Smooth muscle cell (in vitro differentiated cells): ENCODE data around the gene BAIAP2. TPM values are rescaled to one million over a fixed set of nuclear protein-coding genes. Genes with fewer than 3 reads are reported as not detected.

Experiments used
- DNase-seq: peaks from one replicate; lab custom pipeline; 2025; ENCODE audit not compliant: unreplicated experiment; lab: John Stamatoyannopoulos, UW
- H2AFZ ChIP-seq: fragments of 200-600 bp; sonication (generic); 2 replicates; pipeline ENCODE4 v1.6.0; 2016; ENCODE audit warnings: antibody characterized with exemption, low read depth, mild to moderate bottlenecking
- H3F3A ChIP-seq: fragments of 200-600 bp; sonication (generic); 2 replicates; pipeline ENCODE4 v1.6.0; 2017; ENCODE audit warnings: antibody characterized with exemption, low read depth
- H3K27ac ChIP-seq: fragments of 200-600 bp; sonication (generic); 2 replicates; pipeline ENCODE4 v1.5.1; 2016; ENCODE audit warnings: low read depth, mild to moderate bottlenecking
- H3K27me3 ChIP-seq: fragments of 200-600 bp; sonication (generic); 2 replicates; pipeline ENCODE4 v1.6.1; 2016; ENCODE audit warnings: low read depth, mild to moderate bottlenecking
- H3K36me3 ChIP-seq: fragments of 200-600 bp; sonication (generic); 2 replicates; pipeline ENCODE4 v1.5.1; 2016; ENCODE audit warnings: low read depth
- H3K4me1 ChIP-seq: fragments of 200-600 bp; sonication (generic); 2 replicates; pipeline ENCODE4 v1.5.1; 2016; ENCODE audit warnings: low read depth
- H3K4me2 ChIP-seq: fragments of 200-600 bp; sonication (generic); 2 replicates; pipeline ENCODE4 v1.6.0; 2016; ENCODE audit warnings: mild to moderate bottlenecking
- H3K4me3 ChIP-seq: fragments of 200-600 bp; sonication (generic); 2 replicates; pipeline ENCODE4 v1.5.1; 2016; ENCODE audit warnings: mild to moderate bottlenecking
- H3K79me2 ChIP-seq: fragments of 200-600 bp; sonication (generic); 2 replicates; pipeline ENCODE4 v1.6.0; 2016; ENCODE audit warnings: low read depth, mild to moderate bottlenecking
- H3K9ac ChIP-seq: fragments of 200-600 bp; sonication (generic); 2 replicates; pipeline ENCODE4 v1.6.0; 2016; ENCODE audit warnings: low read depth
- H3K9me3 ChIP-seq: fragments of 200-600 bp; sonication (generic); replicated peaks from 2 replicates; pipeline ENCODE4 v1.5.1; 2016; ENCODE audit warnings: low read depth
- H4K20me1 ChIP-seq: fragments of 200-600 bp; sonication (generic); 2 replicates; pipeline ENCODE4 v1.6.0; 2016; ENCODE audit warnings: low read depth
- WGBS: methylation state at CpG from one replicate; pipeline ENCODE4 v1.1.7; 2016; ENCODE audit warnings: low lambda C conversion rate; 5-methylcytosine and 5-hydroxymethylcytosine counted together
- polyA plus RNA-seq: library from polyadenylated mRNA; unstranded; fragments of >200 nt; fragmentation: Nextera tagmentation; extraction: Ambion mirVana; gene quantifications from 2 replicates; pipeline ENCODE4 v1.2.1, GENCODE V29; 2016
- total RNA-seq: library from RNA; depleted of rRNA; stranded (reverse); fragments of >200 nt; gene quantifications from 2 replicates; pipeline ENCODE4 v1.2.3, GENCODE V29; 2014
- TF ChIP-seq, protein P1 (sequence below): fragments of 200-600 bp; sonication (generic); IDR thresholded peaks from 2 replicates; pipeline ENCODE4 v1.5.1; 2017; ENCODE audit warnings: borderline replicate concordance, mild to moderate bottlenecking, antibody characterized with exemption; ENCODE audit not compliant: insufficient read depth, poor library complexity, severe bottlenecking

Gene BAIAP2
- total and polyA plus RNA-seq, 2 experiments from 2014 or later: 26.6 to 41.9 TPM

DNA sequence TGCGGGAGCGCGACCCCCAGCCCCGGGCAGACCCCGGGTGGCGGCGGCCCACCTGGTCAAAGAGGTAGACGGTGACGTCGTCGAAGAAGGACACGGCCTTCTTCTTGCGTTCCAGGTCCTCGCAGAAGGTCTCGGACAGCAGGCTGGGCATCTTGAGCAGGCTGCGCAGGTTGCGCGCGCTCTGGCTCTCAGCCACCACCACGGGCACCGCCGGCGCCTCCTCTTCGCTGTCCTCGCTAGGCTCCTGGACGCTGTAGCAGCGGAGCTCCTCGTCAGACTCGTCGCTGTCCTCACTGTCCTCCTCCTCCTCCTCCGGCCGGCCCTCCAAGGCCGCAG lies 85.2 kb downstream of the BAIAP2 start:
- H3K4me3 ChIP-seq: peak overlapping the region; percentile 50
- H3K27ac ChIP-seq: peak overlapping the region; percentile 40
- no peak overlapping the region for H2AFZ ChIP-seq
- H3K79me2 ChIP-seq: no peaks in the 10 kb centered on the region
- peak overlapping the region; percentile 86 for H3K4me2 ChIP-seq
- H3K9me3 ChIP-seq: no peaks in the 10 kb centered on the region
- no peaks in the 10 kb centered on the region for H3K36me3 ChIP-seq
- H4K20me1 ChIP-seq: no peaks in the 10 kb centered on the region
- H3F3A ChIP-seq: no peaks in the 10 kb centered on the region
- H3K9ac ChIP-seq: peak overlapping the region; percentile 29
- 94% methylated on average over 24 of the region's 33 CpGs for WGBS
- no peak for DNase-seq
- no peaks in the 10 kb centered on the region for H3K4me1 ChIP-seq
- TF ChIP-seq, protein P1, sequence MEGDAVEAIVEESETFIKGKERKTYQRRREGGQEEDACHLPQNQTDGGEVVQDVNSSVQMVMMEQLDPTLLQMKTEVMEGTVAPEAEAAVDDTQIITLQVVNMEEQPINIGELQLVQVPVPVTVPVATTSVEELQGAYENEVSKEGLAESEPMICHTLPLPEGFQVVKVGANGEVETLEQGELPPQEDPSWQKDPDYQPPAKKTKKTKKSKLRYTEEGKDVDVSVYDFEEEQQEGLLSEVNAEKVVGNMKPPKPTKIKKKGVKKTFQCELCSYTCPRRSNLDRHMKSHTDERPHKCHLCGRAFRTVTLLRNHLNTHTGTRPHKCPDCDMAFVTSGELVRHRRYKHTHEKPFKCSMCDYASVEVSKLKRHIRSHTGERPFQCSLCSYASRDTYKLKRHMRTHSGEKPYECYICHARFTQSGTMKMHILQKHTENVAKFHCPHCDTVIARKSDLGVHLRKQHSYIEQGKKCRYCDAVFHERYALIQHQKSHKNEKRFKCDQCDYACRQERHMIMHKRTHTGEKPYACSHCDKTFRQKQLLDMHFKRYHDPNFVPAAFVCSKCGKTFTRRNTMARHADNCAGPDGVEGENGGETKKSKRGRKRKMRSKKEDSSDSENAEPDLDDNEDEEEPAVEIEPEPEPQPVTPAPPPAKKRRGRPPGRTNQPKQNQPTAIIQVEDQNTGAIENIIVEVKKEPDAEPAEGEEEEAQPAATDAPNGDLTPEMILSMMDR: no peak
- no peaks in the 10 kb centered on the region for H3K27me3 ChIP-seq

GRCh38 chr17:81120695-81121621 lies 86.0 kb downstream of the BAIAP2 start:
- Histone ChIP-seq H3K27ac (peak overlapping the region; percentile 15), H3K4me2 (no peak overlapping the region), H2AFZ (no peak overlapping the region), H3K4me1 (no peaks in the 10 kb centered on the region), H3F3A (no peaks in the 10 kb centered on the region), H4K20me1 (no peaks in the 10 kb centered on the region), H3K9ac (no peak overlapping the region), H3K9me3 (no peaks in the 10 kb centered on the region), H3K79me2 (no peaks in the 10 kb centered on the region), H3K27me3 (no peaks in the 10 kb centered on the region), H3K36me3 (no peaks in the 10 kb centered on the region), H3K4me3 (no peak overlapping the region)
- no peak for DNase-seq
- TF ChIP-seq, protein P1: no peak
- WGBS: 91% methylated on average over 40 of the region's 45 CpGs

- Histone ChIP-seq H3K79me2 (no peaks in the 10 kb centered on the region), H2AFZ (no peak overlapping the region), H3K27ac (no peak overlapping the region), H3K4me1 (no peaks in the 10 kb centered on the region), H3K36me3 (no peaks in the 10 kb centered on the region), H3K27me3 (no peaks in the 10 kb centered on the region), H3K4me3 (no peak overlapping the region), H3K4me2 (no peak overlapping the region), H4K20me1 (no peaks in the 10 kb centered on the region), H3F3A (no peaks in the 10 kb centered on the region), H3K9me3 (no peaks in the 10 kb centered on the region), H3K9ac (no peak overlapping the region)
- DNase-seq: no peak
- 91% methylated on average over 102 of the region's 109 CpGs for WGBS
- TF ChIP-seq, protein P1: no peak
Measured at GRCh38 chr17:81121841-81122733, 87.1 kb downstream of the BAIAP2 start.
